GM19193 (cell line): Measurements from ENCODE around the gene GPX1.

Experiments used
- POLR2A ChIP-seq: IDR thresholded peaks from 4 replicates; pipeline ENCODE4 v1.6.1; 2011; ENCODE audit not compliant: insufficient read depth, insufficient read length; ENCODE audit errors: extremely low read depth

The GPX1 gene

DNA sequence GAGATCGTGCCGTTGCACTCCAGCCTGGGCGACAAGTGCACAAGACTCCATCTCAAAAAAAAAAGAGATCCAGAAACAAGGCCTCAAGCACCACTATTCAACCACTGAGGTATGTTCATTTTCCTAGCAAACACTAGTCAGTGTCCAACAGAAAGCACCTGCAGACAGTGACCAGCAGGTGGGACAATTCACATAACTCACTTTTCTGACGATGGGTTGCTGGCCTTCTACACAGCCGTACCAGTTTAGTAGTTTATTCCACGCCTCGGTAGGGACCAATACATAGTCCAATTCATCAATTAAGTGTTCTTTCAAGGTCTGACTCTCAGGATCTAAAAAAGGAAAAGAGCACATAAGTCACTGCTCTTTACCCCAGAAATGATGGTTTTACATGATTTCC is 30.7 kb downstream of the GPX1 start:
- no peak for TF ChIP-seq POLR2A

DNA sequence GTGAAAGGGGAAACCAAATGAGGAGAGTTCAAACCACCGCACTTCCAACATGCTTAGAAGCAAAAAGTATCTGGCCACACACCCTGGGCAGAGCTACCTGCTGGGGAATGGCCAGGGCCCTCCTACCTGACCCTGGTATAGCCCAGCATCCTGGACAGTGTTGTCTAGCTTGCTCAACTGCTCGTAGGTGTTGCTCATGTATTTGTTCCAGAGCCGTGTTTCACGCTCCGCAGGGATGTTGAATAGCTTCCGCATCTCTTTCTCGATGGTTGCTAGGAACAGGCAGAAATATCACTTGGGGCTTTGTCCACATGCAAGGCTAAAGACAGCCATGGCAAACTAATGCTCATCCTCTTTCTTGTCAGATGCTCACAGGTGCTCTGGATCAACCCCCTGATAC is 33.4 kb downstream of the GPX1 start:
- TF ChIP-seq POLR2A, result no peak

DNA sequence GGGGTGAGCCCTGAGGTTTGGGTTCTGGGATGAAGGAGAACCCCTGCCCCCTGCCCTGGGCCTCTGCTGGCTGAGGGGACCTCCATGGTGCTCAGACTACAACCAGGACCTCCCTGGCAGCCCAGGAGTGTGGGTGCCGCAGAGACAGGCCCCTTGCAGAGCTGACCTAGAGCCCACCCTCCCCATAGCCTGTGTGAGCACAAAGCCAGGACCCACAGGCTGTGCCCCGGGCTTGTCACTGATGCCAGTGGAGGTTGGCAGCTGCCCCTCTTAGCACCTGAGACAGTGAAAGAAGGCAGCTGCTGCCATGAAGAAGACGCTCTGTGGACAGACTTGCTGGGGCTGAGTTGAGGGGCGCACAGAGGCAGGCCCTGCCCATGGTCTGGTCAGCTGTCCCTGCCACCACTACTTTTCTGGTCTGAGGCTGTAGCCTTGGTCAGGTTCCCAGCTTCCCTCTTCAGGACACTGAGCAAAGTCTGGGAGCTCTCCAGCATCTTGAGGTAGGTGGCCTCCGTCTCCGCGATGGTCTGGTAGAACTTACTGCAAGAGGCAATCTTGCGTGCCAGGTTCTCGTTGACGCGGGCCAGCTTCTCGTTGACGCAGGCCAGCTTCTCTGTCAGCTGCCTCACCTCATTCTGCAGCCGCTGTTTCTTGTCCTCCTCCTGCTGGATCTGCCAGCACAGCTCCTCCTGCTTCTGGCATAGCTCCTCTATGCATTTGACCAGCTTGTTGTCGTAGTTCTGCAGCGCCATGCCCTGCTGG is 41.3 kb downstream of the GPX1 start:
- TF ChIP-seq POLR2A, result no peak

DNA sequence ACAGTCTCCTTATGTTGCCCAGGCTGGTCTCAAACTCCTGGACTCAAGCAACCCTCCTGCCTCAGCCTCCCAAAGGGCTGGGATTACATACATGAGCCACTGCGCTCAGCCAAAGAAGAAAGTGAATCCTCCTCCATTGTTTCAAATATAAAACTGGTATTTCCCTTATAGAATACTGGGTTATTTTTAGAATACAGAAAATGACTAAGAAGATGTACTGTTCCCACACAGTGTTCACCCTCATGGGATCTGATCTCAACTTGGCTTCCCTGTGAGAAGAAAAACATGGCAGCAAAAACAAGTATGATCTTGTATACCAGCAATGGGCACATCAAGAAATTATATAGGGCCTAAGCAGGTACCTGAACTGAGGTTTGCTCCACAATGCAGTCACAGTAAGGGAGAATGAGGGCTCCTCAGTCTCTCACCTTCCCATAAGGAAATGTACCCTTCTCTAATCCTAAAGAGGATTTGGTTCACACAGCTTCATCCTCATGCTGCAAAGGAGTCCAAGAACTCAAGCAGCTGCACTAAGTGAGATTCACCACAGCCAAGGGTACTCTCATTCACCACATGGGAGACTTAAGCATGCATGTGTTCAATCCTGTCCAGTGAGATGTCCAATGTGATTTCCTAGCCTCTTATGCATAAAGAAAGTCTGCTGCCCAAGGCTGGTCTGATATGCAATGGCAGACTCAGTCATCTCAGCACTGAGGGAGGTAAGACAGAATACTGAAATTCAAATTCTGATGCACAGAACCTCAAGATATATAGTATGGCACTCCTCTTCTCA is 44.1 kb downstream of the GPX1 start:
- TF ChIP-seq POLR2A, result no peak

DNA sequence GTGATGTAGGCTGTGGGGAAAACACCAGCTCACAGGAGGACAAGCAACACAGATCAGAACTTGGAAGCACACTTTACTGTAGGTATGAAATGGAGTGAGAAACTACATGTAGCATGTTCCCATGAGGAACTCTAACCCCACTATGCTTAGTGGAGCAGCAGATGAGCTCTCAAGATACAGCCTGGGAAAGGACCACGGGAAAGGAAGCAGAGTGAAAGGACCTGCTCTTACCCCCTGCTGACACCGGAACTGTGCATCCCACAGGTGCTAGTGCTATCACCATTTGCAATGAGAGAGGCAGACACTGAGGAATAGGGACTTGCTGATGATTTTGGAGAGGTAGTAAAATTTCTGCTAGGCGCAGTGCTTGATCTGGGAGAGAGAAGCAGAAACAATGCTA is 46.9 kb downstream of the GPX1 start:
- no peak for TF ChIP-seq POLR2A

DNA sequence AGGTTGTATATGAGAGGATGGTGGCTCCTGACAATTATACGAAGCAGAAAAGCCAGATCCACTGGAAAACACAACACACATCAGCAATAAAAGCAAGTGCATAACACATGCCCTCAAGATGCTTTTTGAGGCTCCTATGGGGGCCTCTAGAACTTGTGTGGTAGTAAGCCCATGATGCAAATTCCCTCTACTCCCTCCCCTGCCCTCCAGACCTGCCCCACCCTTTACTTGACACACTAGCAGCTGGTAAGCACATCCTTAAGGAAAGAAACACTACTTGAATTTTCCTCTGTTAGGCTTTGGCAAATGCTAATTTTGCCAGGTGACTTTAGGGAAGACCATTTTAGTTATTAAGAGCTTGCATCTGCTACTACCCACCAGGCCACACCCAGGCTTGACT is 47.5 kb downstream of the GPX1 start:
- no peak for TF ChIP-seq POLR2A
